IgD-negative memory B cell (primary cell): ENCODE data around the gene MB21D2. TPM values are rescaled to one million over a fixed set of nuclear protein-coding genes. Genes with fewer than 3 reads are reported as not detected.
"Not testable (repeated sequence)": the region's sequence is repeated elsewhere in the genome, so short reads cannot be mapped to it uniquely, and the experiment has no call there.

Source experiments
- H3K27ac Mint-ChIP-seq, 3 donors: one replicate each; pipeline ENCODE4 v1.8.0; 2020 to 2022; ENCODE audit warnings: mild to moderate bottlenecking in 3 of 3, mixed read lengths in 3 of 3, moderate library complexity in 1 of 3
- H3K27me3 Mint-ChIP-seq: one replicate; pipeline ENCODE4 v1.8.0; 2021; ENCODE audit warnings: mixed read lengths
- H3K36me3 Mint-ChIP-seq: one replicate; pipeline ENCODE4 v1.8.0; 2020; ENCODE audit warnings: mild to moderate bottlenecking, mixed read lengths
- H3K4me1 Mint-ChIP-seq, 3 donors: one replicate each; pipeline ENCODE4 v1.8.0; 2020 to 2022; ENCODE audit warnings: mixed read lengths in 3 of 3, mild to moderate bottlenecking in 1 of 3
- H3K4me3 Mint-ChIP-seq, 4 donors: one replicate each; pipeline ENCODE4 v1.8.0; 2020 to 2022; ENCODE audit warnings: mild to moderate bottlenecking in 4 of 4, mixed read lengths in 4 of 4, moderate library complexity in 3 of 4
- H3K9me3 Mint-ChIP-seq, 3 donors: one replicate each; pipeline ENCODE4 v1.8.0; 2020 to 2021; ENCODE audit warnings: mixed read lengths in 3 of 3, mild to moderate bottlenecking in 1 of 3
- polyA plus RNA-seq: library from polyadenylated mRNA; unstranded; fragments of 300-500 nt; fragmentation: Illumina TruSeq; gene quantifications from one replicate; pipeline ENCODE4 v1.2.3, GENCODE V29; 2021

The MB21D2 gene
- polyA plus RNA-seq, 1 donor from 2014 or later, result not detected

DNA sequence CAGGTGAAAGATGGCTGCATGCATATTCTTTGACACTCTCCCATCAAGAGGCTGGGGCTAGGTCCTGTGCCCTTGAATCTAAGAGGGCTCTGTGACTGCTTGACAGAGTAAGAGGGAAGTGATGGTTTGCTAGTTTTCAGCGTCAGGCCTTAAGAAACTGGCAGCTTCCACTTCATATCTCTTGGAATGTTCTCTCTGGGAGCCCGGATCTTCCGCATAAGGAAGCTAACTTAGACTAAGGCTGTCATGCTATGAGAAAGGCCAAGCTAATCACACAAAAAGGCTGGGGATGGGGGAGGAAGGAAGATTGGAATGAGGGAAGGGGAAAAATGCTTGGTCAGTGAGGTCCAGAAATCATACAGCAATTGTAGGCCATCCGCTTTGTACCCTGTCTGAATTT is 50.0 kb downstream of the MB21D2 start:
- H3K27ac Mint-ChIP-seq, result no peak overlapping the region
- no peak overlapping the region for H3K4me3 Mint-ChIP-seq
- peaks cover 0 to 6% (median 3%) of the 10 kb centered on the region in 3 donors for H3K4me1 Mint-ChIP-seq
- H3K9me3 Mint-ChIP-seq, result peaks cover 0 to 2% (median 0%) of the 10 kb centered on the region in 3 donors
- peaks cover 6% of the 10 kb centered on the region for H3K27me3 Mint-ChIP-seq
- no peaks in the 10 kb centered on the region for H3K36me3 Mint-ChIP-seq

DNA sequence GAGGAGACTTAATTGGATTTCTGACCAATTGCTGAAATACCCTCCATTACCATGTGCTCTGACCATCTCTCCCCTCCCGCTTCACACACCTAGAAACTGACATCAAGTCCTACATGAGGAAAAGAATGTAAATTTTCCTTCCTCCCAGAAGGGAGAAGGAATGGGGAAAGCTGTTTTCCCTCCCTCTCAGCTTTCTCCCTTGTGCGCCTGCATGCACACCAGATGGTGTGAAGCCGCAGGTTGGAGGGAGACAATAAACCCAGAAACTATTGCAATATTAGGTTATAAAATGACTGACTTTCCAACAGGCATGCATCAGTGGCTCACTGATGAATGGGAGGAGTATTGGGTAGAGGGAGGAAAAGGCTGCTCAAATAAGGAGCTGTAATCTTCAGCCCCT is 50.9 kb downstream of the MB21D2 start:
- Mint-ChIP-seq H3K36me3 (no peaks in the 10 kb centered on the region), H3K4me3 (no peak overlapping the region), H3K4me1 (peaks cover 0 to 7% (median 3%) of the 10 kb centered on the region in 3 donors), H3K27ac (no peak overlapping the region), H3K27me3 (peaks cover 6% of the 10 kb centered on the region), H3K9me3 (no peaks in the 10 kb centered on the region)

- Mint-ChIP-seq H3K4me1 (peaks cover 0 to 8% (median 3%) of the 10 kb centered on the region in 3 donors), H3K36me3 (no peaks in the 10 kb centered on the region), H3K9me3 (no peaks in the 10 kb centered on the region), H3K27me3 (peaks cover 6% of the 10 kb centered on the region), H3K4me3 (no peak overlapping the region), H3K27ac (peak overlapping the region in 1 of 3 donors; percentile 10)
These were observed 52.7 kb downstream of the MB21D2 start for GRCh38 chr3:192864941-192865340.

DNA sequence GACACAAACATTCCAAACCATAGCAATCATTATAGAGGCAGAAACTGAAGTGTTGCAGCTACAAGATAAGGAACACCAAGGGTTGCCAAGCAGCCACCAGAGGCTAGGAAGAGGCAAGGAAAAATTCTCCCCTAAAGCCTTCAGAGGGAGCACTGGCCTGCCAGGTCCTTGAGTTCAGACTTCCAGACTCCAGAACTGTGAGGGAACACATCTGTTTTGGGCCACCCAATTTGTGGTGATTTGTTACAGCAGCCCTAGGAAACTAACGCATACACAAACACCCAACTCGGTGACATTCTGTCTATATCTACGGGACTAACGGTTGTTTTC is 54.6 kb downstream of the MB21D2 start:
- Mint-ChIP-seq H3K9me3 (no peaks in the 10 kb centered on the region), H3K36me3 (no peaks in the 10 kb centered on the region), H3K4me3 (no peak overlapping the region), H3K27ac (no peak overlapping the region), H3K4me1 (peaks cover 0 to 6% (median 3%) of the 10 kb centered on the region in 3 donors), H3K27me3 (peaks cover 5% of the 10 kb centered on the region)

- peaks cover 2% of the 10 kb centered on the region for H3K27me3 Mint-ChIP-seq
- peak overlapping the region in 1 of 3 donors; percentile 13 for H3K27ac Mint-ChIP-seq
- no peaks in the 10 kb centered on the region for H3K9me3 Mint-ChIP-seq
- H3K4me3 Mint-ChIP-seq, result no peak overlapping the region
- H3K36me3 Mint-ChIP-seq, result no peaks in the 10 kb centered on the region
- peaks cover 0 to 6% (median 3%) of the 10 kb centered on the region in 3 donors for H3K4me1 Mint-ChIP-seq
These were observed 55.1 kb downstream of the MB21D2 start for GRCh38 chr3:192862408-192863090.

DNA sequence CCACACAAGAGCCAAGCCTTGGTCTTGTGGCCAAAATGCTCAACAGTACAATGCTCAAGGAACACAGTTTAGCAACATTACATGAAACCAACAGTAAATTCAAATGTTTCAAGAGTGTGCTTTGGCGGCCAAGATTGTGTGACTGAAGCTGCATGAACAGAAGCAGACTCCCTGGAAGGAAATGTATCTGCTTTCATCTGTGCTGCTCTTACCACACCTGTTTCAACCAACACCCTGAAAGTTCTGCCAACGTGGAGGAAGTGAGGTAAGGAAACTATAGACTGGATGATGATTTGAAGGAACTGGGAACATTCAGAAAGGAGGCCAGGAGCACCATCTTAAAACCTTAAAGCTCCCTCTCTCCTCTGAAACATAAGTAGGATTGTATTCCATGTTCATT is 55.7 kb downstream of the MB21D2 start:
- Mint-ChIP-seq H3K36me3 (no peaks in the 10 kb centered on the region), H3K4me3 (no peak overlapping the region), H3K27me3 (no peaks in the 10 kb centered on the region), H3K9me3 (no peaks in the 10 kb centered on the region), H3K27ac (peak overlapping the region in 1 of 3 donors; percentile 13), H3K4me1 (peaks cover 0 to 6% (median 3%) of the 10 kb centered on the region in 3 donors)

GRCh38 chr3:192860454-192860853 is 57.2 kb downstream of the MB21D2 start:
- peak overlapping the region in 1 of 3 donors; percentile 36 for H3K27ac Mint-ChIP-seq
- no peaks in the 10 kb centered on the region for H3K36me3 Mint-ChIP-seq
- peak overlapping the region in 1 of 4 donors; percentile 70 for H3K4me3 Mint-ChIP-seq
- H3K4me1 Mint-ChIP-seq, result peaks cover 0 to 6% (median 3%) of the 10 kb centered on the region in 3 donors
- no peaks in the 10 kb centered on the region for H3K9me3 Mint-ChIP-seq
- no peaks in the 10 kb centered on the region for H3K27me3 Mint-ChIP-seq

GRCh38 chr3:192858849-192859585 is 58.6 kb downstream of the MB21D2 start:
- Mint-ChIP-seq H3K4me3 (no peak overlapping the region), H3K27me3 (no peaks in the 10 kb centered on the region), H3K27ac (no peak overlapping the region)

DNA sequence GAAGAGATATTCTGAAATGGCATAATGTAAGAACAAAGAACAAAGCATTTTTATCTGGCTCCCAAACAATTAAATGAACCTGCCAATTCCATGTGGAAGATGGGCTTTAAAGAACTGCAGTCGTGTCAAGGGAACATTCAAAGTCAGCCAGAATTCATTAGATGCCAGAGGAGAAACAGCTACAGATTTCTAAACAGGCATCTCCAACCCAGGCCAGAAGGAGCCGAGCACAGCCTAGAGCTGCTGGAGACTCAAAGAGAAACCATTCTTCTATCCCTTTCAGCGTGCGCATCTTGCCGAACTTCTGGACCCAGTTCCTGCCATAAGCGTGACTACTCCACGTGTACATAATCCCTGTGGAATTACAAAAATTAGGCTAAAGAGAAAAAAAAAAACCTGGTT is 60.4 kb downstream of the MB21D2 start:
- Mint-ChIP-seq H3K27me3 (no peaks in the 10 kb centered on the region), H3K9me3 (peaks cover 0 to 3% (median 2%) of the 10 kb centered on the region in 3 donors), H3K4me1 (peaks cover 0 to 6% (median 4%) of the 10 kb centered on the region in 3 donors), H3K27ac (no peak overlapping the region), H3K36me3 (no peaks in the 10 kb centered on the region), H3K4me3 (no peak overlapping the region)

More at GRCh38 chr3:192858849-192859585, 58.6 kb downstream of the MB21D2 start:
- H3K36me3 Mint-ChIP-seq, result no peaks in the 10 kb centered on the region
- H3K9me3 Mint-ChIP-seq, result peaks cover 0 to 3% (median 0%) of the 10 kb centered on the region in 3 donors
- H3K4me1 Mint-ChIP-seq, result peaks cover 0 to 2% (median 0%) of the 10 kb centered on the region in 3 donors

DNA sequence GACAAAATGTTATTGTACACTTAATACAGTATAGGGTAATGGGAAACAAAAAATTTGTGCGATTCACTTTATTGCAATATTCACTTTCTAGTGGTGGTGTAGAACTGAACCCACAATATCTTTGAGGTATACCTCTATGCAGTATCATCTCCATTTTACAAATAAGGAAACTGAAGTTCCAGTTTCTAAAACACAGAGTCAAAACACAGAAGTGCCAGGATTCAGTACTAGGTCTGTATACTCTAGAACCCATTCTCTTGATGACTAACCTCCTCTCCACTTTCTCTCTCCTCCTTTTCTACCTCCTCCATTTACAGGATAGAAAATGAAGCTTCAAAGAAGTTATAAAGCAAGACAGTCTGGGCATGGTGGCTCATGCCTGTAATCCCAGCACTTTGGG is 62.2 kb downstream of the MB21D2 start:
- Mint-ChIP-seq H3K4me1 (peaks cover 6 to 16% (median 11%) of the 10 kb centered on the region in 3 donors), H3K9me3 (peaks cover 0 to 3% (median 2%) of the 10 kb centered on the region in 3 donors), H3K27ac (no peak overlapping the region), H3K4me3 (peak overlapping the region in 1 of 4 donors; percentile 10), H3K27me3 (no peaks in the 10 kb centered on the region), H3K36me3 (no peaks in the 10 kb centered on the region)

- H3K4me1 Mint-ChIP-seq, result peaks cover 7 to 33% (median 28%) of the 10 kb centered on the region in 3 donors
- H3K36me3 Mint-ChIP-seq, result no peaks in the 10 kb centered on the region
- peaks cover 0 to 3% (median 2%) of the 10 kb centered on the region in 3 donors for H3K9me3 Mint-ChIP-seq
- H3K4me3 Mint-ChIP-seq, result no peak overlapping the region
- no peaks in the 10 kb centered on the region for H3K27me3 Mint-ChIP-seq
- H3K27ac Mint-ChIP-seq, result no peak overlapping the region
These were observed 65.8 kb downstream of the MB21D2 start for GRCh38 chr3:192851821-192852372.

DNA sequence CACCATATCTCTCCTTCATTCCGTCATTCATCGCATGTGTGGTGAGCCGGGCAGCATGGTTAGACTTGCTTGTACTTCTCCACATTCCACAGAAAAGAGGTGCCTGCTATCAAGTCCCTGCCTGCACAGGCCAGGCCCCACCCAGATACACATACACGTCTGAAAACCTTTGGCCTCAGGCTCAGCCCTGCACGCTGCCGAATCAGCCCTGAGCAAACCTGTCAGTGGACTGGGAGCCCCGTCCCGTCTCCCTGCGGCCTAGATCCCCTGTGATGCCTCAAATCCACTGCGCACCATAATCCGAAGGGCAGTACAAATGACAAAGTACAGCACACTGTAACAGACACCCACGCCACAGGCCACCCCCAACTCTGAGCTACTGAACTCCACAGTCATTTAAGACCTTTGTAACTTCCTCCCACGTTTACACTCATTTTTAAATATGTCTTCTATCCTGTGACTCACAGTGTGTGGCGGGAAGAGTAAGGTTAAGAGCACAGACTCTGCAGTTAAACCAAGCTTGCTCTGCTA is 67.1 kb downstream of the MB21D2 start:
- H3K27me3 Mint-ChIP-seq, result no peaks in the 10 kb centered on the region
- H3K4me1 Mint-ChIP-seq, result peaks cover 7 to 33% (median 28%) of the 10 kb centered on the region in 3 donors
- H3K4me3 Mint-ChIP-seq, result peak overlapping the region in 3 of 4 donors; percentile 63 to 76 (median 69)
- no peaks in the 10 kb centered on the region for H3K36me3 Mint-ChIP-seq
- peaks cover 0 to 3% (median 2%) of the 10 kb centered on the region in 3 donors for H3K9me3 Mint-ChIP-seq
- peak overlapping the region in 1 of 3 donors; percentile 44 for H3K27ac Mint-ChIP-seq

GRCh38 chr3:192849821-192850220 is 67.8 kb downstream of the MB21D2 start:
- not testable (repeated sequence) for H3K9me3 Mint-ChIP-seq, H3K36me3 Mint-ChIP-seq, H3K27me3 Mint-ChIP-seq
- Mint-ChIP-seq H3K27ac (peak overlapping the region in 1 of 3 donors; percentile 9), H3K4me1 (peaks cover 7 to 33% (median 28%) of the 10 kb centered on the region in 3 donors), H3K4me3 (peak overlapping the region in 1 of 4 donors; percentile 76)

DNA sequence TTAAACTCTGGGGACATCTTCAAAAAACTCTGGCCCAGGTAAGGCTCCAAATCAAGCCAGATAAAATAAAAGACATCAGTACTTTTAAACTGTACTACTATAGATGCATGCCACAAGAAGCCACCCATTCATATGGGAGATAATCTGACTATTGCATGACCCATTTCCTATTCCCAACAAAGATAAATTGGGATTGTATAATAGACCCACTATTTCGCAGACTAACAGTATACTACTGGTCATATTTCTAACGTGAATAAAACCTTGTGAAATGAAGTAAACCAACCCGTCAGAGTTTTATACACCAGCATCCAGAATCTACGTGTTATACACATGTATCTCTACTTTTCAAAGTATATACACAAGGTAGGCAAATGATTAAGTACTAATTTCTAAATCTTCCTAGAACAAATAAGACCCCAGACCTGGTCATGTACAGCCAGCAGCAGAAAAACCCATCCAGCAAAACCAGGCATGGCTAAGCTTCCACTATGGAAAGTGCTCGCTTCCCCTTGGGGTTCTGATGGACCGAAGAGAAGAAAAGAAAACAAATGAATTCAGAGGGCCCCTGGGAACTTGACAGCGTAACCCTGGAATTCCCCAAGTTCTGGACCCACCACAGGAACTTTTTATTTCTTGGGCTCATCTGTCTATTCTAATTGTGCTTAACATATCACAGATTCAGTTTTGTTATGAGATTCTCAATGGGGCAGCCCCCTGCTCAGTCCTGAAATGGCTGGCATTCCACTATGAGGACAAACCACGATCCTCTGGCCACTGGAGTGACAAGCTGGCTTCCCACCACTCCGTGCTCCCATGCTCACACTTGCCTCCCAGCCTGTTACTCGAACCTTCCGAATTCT is 69.1 kb downstream of the MB21D2 start:
- Mint-ChIP-seq H3K27ac (peak overlapping the region in 1 of 3 donors; percentile 47), H3K36me3 (no peaks in the 10 kb centered on the region), H3K9me3 (peaks cover 0 to 2% (median 0%) of the 10 kb centered on the region in 3 donors), H3K27me3 (no peaks in the 10 kb centered on the region), H3K4me3 (peak overlapping the region in 3 of 4 donors; percentile 52 to 81 (median 75)), H3K4me1 (peaks cover 7 to 33% (median 28%) of the 10 kb centered on the region in 3 donors)
